H1 (cell line): ENCODE measurements around the gene FCGR2B. TPM values are rescaled to one million over a fixed set of nuclear protein-coding genes. Genes with fewer than 3 reads are reported as not detected.
"Not testable (repeated sequence)": the region's sequence is repeated elsewhere in the genome, so short reads cannot be mapped to it uniquely, and the experiment has no call there.

Experiments
- CTCF ChIA-PET: fragments of 300-600 bp; sonication (Branson Sonifier 250); formaldehyde crosslinking; loops from one replicate; lab custom pipeline; 2021; ENCODE audit not compliant: partially characterized antibody; lab: Charles Lee
- POLR2A ChIA-PET: fragments of 300-600 bp; sonication (Branson Sonifier 250); formaldehyde crosslinking; loops from one replicate; lab custom pipeline; 2021; ENCODE audit warnings: inconsistent platforms; ENCODE audit not compliant: partially characterized antibody; lab: Charles Lee
- DNase-seq, 2 experiments: peaks; one replicate each; pipeline versions ENCODE4 v3.0.0 to v3.0.0-alpha.2; 2010 to 2022; ENCODE audit warnings: low spot score in 2 of 2, low read depth in 1 of 2, mixed read lengths in 1 of 2
- FAIRE-seq: peaks from 2 replicates; lab custom pipeline; 2011; peaks lifted over from hg19 to GRCh38; lab: Jason Lieb, UNC
- H2AFZ ChIP-seq: 2 replicates; pipeline ENCODE4 v1.8.1; 2012; ENCODE audit warnings: low read length, inconsistent platforms
- H2AK5ac ChIP-seq: 2 replicates; pipeline ENCODE4 v1.6.1; 2013; ENCODE audit warnings: low read depth, low read length
- H2BK120ac ChIP-seq: replicated peaks from 2 replicates; pipeline ENCODE3; 2013; ENCODE audit warnings: low read depth, low read length, inconsistent platforms
- H2BK12ac ChIP-seq: 2 replicates; pipeline ENCODE4 v1.6.1; 2013; ENCODE audit warnings: low read depth, low read length
- H2BK15ac ChIP-seq: 2 replicates; pipeline ENCODE4 v1.6.1; 2013; ENCODE audit warnings: low read length
- H2BK20ac ChIP-seq: 2 replicates; pipeline ENCODE4 v1.6.1; 2013; ENCODE audit warnings: low read length
- H2BK5ac ChIP-seq: 2 replicates; pipeline ENCODE4 v1.6.1; 2013; ENCODE audit warnings: low read depth, low read length
- H3K14ac ChIP-seq: 2 replicates; pipeline ENCODE4 v1.6.1; 2013; ENCODE audit warnings: inconsistent platforms; ENCODE audit not compliant: insufficient read length
- H3K18ac ChIP-seq: 2 replicates; pipeline ENCODE4 v1.6.1; 2013; ENCODE audit warnings: low read length; ENCODE audit errors: extremely low read depth
- H3K23ac ChIP-seq: 2 replicates; pipeline ENCODE4 v1.6.1; 2013; ENCODE audit warnings: inconsistent platforms; ENCODE audit not compliant: insufficient read length
- H3K23me2 ChIP-seq: 2 replicates; pipeline ENCODE4 v1.6.1; 2013; ENCODE audit warnings: low read depth, low read length
- H3K27ac ChIP-seq: 2 replicates; pipeline ENCODE4 v1.6.1; 2011; ENCODE audit warnings: low read depth, low read length, inconsistent platforms
- H3K27me3 ChIP-seq, 4 experiments: replicated peaks in 1 of 4; 1 replicate in 1 of 4; 2 replicates in 3 of 4; pipeline versions ENCODE4 v1.6.1 to v1.8.1; 2011 to 2013; ENCODE audit warnings: low read length in 3 of 4, mild to moderate bottlenecking in 3 of 4, inconsistent platforms in 2 of 4, mixed read lengths in 2 of 4, moderate library complexity in 1 of 4; ENCODE audit not compliant: control insufficient read depth in 3 of 4, insufficient read depth in 3 of 4; ENCODE audit errors: extremely low read depth in 1 of 4
- H3K36me3 ChIP-seq, 4 experiments: 2 replicates each; pipeline versions ENCODE4 v1.6.1 to v1.8.1; 2011 to 2013; ENCODE audit warnings: mild to moderate bottlenecking in 4 of 4, low read length in 3 of 4, moderate library complexity in 2 of 4, control low read depth in 1 of 4, inconsistent platforms in 1 of 4; ENCODE audit not compliant: insufficient read depth in 4 of 4, control insufficient read depth in 2 of 4
- H3K4ac ChIP-seq: replicated peaks from 2 replicates; pipeline ENCODE3; 2013; ENCODE audit warnings: low read length, low read depth, mixed read lengths, inconsistent platforms; ENCODE audit not compliant: insufficient read length
- H3K4me1 ChIP-seq, 4 experiments: replicated peaks in 1 of 4; 1 replicate in 1 of 4; 2 replicates in 3 of 4; pipeline versions ENCODE4 v1.6.1 to v1.8.1; 2011 to 2013; ENCODE audit warnings: low read length in 3 of 4, inconsistent platforms in 2 of 4, mixed read lengths in 1 of 4; ENCODE audit not compliant: insufficient read depth in 4 of 4, control insufficient read depth in 3 of 4
- H3K4me2 ChIP-seq, 2 experiments: 2 replicates each; pipeline versions ENCODE4 v1.6.1 to v1.8.1; 2011 to 2013; ENCODE audit warnings: low read depth in 2 of 2, low read length in 2 of 2, control low read depth in 1 of 2, inconsistent platforms in 1 of 2, mild to moderate bottlenecking in 1 of 2; ENCODE audit not compliant: insufficient read depth in 1 of 2
- H3K4me3 ChIP-seq, 4 experiments: fragments of 200-600, 300-600 bp in 1 of 4; sonication (generic), shearing (Covaris generic), sonication (Bioruptor Twin) in 1 of 4; 2 replicates each; pipeline versions ENCODE4 v1.5.1 to v1.8.1; 2011 to 2016; ENCODE audit warnings: low read length in 4 of 4, low read depth in 3 of 4, control low read depth in 2 of 4, inconsistent platforms in 2 of 4, mild to moderate bottlenecking in 2 of 4, mixed read lengths in 1 of 4, moderate library complexity in 1 of 4; ENCODE audit not compliant: insufficient read depth in 2 of 4; ENCODE audit errors: extremely low read depth in 1 of 4
- H3K56ac ChIP-seq: replicated peaks from 2 replicates; pipeline ENCODE3; 2013; ENCODE audit warnings: low read depth, mild to moderate bottlenecking, mixed read lengths, low read length, inconsistent platforms; ENCODE audit not compliant: insufficient read length
- H3K79me1 ChIP-seq: 2 replicates; pipeline ENCODE4 v1.6.1; 2013; ENCODE audit warnings: low read depth, low read length, control low read depth
- H3K79me2 ChIP-seq, 2 experiments: 2 replicates each; pipeline versions ENCODE4 v1.6.1 to v1.8.1; 2012 to 2013; ENCODE audit warnings: low read length in 2 of 2, mild to moderate bottlenecking in 2 of 2, inconsistent platforms in 1 of 2; ENCODE audit not compliant: insufficient read depth in 2 of 2, control insufficient read depth in 1 of 2
- H3K9ac ChIP-seq, 4 experiments: replicated peaks in 1 of 4; 1 replicate in 1 of 4; 2 replicates in 3 of 4; pipeline versions ENCODE4 v1.6.1 to v1.8.1; 2011 to 2013; ENCODE audit warnings: low read depth in 3 of 4, low read length in 3 of 4, control low read depth in 2 of 4, mild to moderate bottlenecking in 2 of 4, moderate library complexity in 2 of 4, inconsistent platforms in 1 of 4; ENCODE audit errors: extremely low read depth in 1 of 4
- H3K9me3 ChIP-seq, 2 experiments: 2 replicates each; pipeline versions ENCODE4 v1.6.1 to v1.8.1; 2012 to 2013; ENCODE audit warnings: mild to moderate bottlenecking in 2 of 2, moderate library complexity in 2 of 2, control low read depth in 1 of 2, inconsistent platforms in 1 of 2, low read depth in 1 of 2, low read length in 1 of 2, mixed read lengths in 1 of 2; ENCODE audit not compliant: insufficient read depth in 2 of 2
- H4K20me1 ChIP-seq, 2 experiments: replicated peaks in 1 of 2; 2 replicates each; pipeline versions ENCODE3 to v1.8.1; 2011 to 2013; ENCODE audit warnings: inconsistent platforms in 2 of 2, low read length in 2 of 2, mild to moderate bottlenecking in 1 of 2; ENCODE audit not compliant: insufficient read depth in 2 of 2, control insufficient read depth in 1 of 2
- H4K5ac ChIP-seq: 2 replicates; pipeline ENCODE4 v1.6.1; 2013; ENCODE audit warnings: low read length, low read depth, mixed read lengths, inconsistent platforms; ENCODE audit not compliant: insufficient read length
- H4K8ac ChIP-seq: 2 replicates; pipeline ENCODE4 v1.8.0; 2013; ENCODE audit warnings: mild to moderate bottlenecking, moderate library complexity, low read length, inconsistent platforms; ENCODE audit not compliant: insufficient read depth; ENCODE audit errors: extremely low read depth
- H4K91ac ChIP-seq: replicated peaks from 2 replicates; pipeline ENCODE3; 2013; ENCODE audit warnings: low read length, mixed read lengths, inconsistent platforms; ENCODE audit not compliant: insufficient read length
- WGBS, 2 experiments: shearing (Covaris generic) in 1 of 2; methylation state at CpG; one replicate each; pipeline versions ENCODE4 v1.1.6 to v1.1.7; 2013 to 2015; ENCODE audit warnings: low lambda C conversion rate in 2 of 2, mixed read lengths in 2 of 2, inconsistent platforms in 1 of 2, low coverage in 1 of 2, missing lambda C conversion rate in 1 of 2; ENCODE audit not compliant: insufficient replicate concordance in 2 of 2, insufficient coverage in 1 of 2, insufficient read length in 1 of 2; ENCODE audit errors: extremely low coverage in 1 of 2, missing lambda C conversion rate in 1 of 2; 5-methylcytosine and 5-hydroxymethylcytosine counted together
- long read RNA-seq, 2 experiments: library from RNA in 1 of 2; library from capped mRNA in 1 of 2; stranded (forward); transcript quantifications; one replicate each; pipeline ENCODE4 v2.0.0, GENCODE V29; 2021; ENCODE audit warnings: inconsistent platforms in 1 of 2
- polyA minus RNA-seq, 3 experiments: library from RNA; depleted of rRNA, polyadenylated mRNA; stranded (reverse); fragments of >200 nt; gene quantifications; 1 replicate in 2 of 3; 2 replicates in 1 of 3; pipeline ENCODE4 v1.2.3, GENCODE V29; 2011
- polyA plus RNA-seq, 7 experiments: library from polyadenylated mRNA; depleted of rRNA in 3 of 7; stranded (reverse) in 5 of 7; unstranded in 2 of 7; fragments of >200 nt in 5 of 7; fragments of 200-250 nt in 2 of 7; gene quantifications; 1 replicate in 5 of 7; 2 replicates in 1 of 7; 4 replicates in 1 of 7; pipeline versions ENCODE4 v1.2.1 to v1.2.3, GENCODE V29; 2011 to 2013; ENCODE audit warnings: missing spikeins in 2 of 7, mixed read lengths in 2 of 7
- total RNA-seq: library from RNA; stranded (reverse); fragmentation: NEBNext Ultra II Directional; extraction: Animal tissue kit (Norgen Biotek cat#: 25700); gene quantifications from 2 replicates; pipeline ENCODE4 v1.2.1, GENCODE V29; 2021

Gene FCGR2B
- total RNA-seq (not detected in 2 replicates), polyA plus RNA-seq (2011; rRNA removed) (0.05 and 0.11 TPM in 2 replicates), polyA minus RNA-seq (2011; rRNA and poly(A)+ RNA removed) (0.20 TPM in 1 of 2 replicates, not detected in the other)
- polyA plus RNA-seq (2011; cell fraction: cytosol; rRNA removed): 0.05 TPM
- polyA plus RNA-seq (2011; cell fraction: nucleus; rRNA removed): 0.03 TPM
- not detected in 4 replicates for polyA plus RNA-seq (2012, experiment 1 of 2)
- not detected for polyA plus RNA-seq (2012, experiment 2 of 2)
- polyA plus RNA-seq (2013, experiment 1 of 2): 0.02 TPM
- polyA plus RNA-seq (2013, experiment 2 of 2): 0.02 TPM
- polyA minus RNA-seq (2011; cell fraction: cytosol; rRNA and poly(A)+ RNA removed): not detected
- not detected for polyA minus RNA-seq (2011; cell fraction: nucleus; rRNA and poly(A)+ RNA removed)
- long read RNA-seq, experiment 1: 0 reads
- long read RNA-seq, experiment 2: 0 reads

DNA sequence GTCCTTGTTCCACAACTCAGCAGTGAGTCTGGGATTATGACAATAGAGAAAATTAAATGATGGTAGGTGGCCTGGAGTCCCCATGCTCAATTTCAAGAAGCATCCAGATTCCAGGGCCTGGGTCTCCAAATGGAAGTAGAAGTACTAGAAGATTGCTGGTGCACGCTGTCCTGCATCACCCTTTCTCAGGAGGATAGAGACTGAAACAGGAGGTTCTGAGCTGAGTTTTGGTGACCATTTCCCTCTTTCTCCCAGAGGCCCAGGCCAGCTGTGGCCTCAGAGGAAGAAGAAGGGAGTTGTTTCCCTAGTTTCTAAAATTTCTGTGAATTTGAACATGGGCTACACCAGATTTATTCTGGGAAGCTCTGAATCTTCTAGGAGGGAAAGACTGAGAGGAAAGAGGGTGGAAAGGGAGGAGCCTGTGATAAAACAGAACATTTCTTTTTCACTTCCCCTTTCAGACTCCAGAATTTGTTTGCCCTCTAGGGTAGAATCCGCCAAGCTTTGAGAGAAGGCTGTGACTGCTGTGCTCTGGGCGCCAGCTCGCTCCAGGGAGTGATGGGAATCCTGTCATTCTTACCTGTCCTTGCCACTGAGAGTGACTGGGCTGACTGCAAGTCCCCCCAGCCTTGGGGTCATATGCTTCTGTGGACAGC is at the start of gene FCGR2B:
Gene FCGR2B (plus strand): TSS at position 460 of the 656 bp plus-strand sequence. CDS start 99 bp downstream, at position 559.
- POLR2A ChIA-PET, CTCF ChIA-PET, H3K23me2 ChIP-seq, H3K9me3 ChIP-seq, H3K23ac ChIP-seq, H3K4me1 ChIP-seq, DNase-seq, H3K14ac ChIP-seq, H2BK12ac ChIP-seq, H4K8ac ChIP-seq, H4K91ac ChIP-seq, H2AFZ ChIP-seq, H3K79me1 ChIP-seq, H3K4ac ChIP-seq, H3K4me2 ChIP-seq, H3K9ac ChIP-seq, H2BK15ac ChIP-seq, H3K79me2 ChIP-seq, H3K56ac ChIP-seq, H3K36me3 ChIP-seq, FAIRE-seq, H4K20me1 ChIP-seq, H3K4me3 ChIP-seq, H2BK120ac ChIP-seq, H2BK5ac ChIP-seq, H3K27ac ChIP-seq, H3K27me3 ChIP-seq, H2BK20ac ChIP-seq, H3K18ac ChIP-seq, H2AK5ac ChIP-seq, H4K5ac ChIP-seq: not testable (repeated sequence)
- no CpG with 5 or more reads among the region's 4 CpGs for WGBS, 2 experiments
